NCI-H345 (cell line): ENCODE results near the gene RNF141.

Source experiments
- DNase-seq: peaks from one replicate; lab custom pipeline; 2025; lab: John Stamatoyannopoulos, UW

Gene RNF141

GRCh38 chr11:10480026-10480425, 61.0 kb downstream of the RNF141 start:
- DNase-seq = no peak

- DNase-seq = no peak
These were observed 62.1 kb downstream of the RNF141 start for GRCh38 chr11:10478574-10479550.

- DNase-seq = no peak
These were observed 62.9 kb downstream of the RNF141 start for GRCh38 chr11:10478066-10478465.

- DNase-seq = no peak
These were observed 63.3 kb downstream of the RNF141 start for GRCh38 chr11:10477690-10478046.

GRCh38 chr11:10476927-10477689, 63.9 kb downstream of the RNF141 start:
- DNase-seq = no peak

- no peak for DNase-seq
These were observed 64.6 kb downstream of the RNF141 start for GRCh38 chr11:10476342-10476741.

- DNase-seq = no peak
These were observed 66.4 kb downstream of the RNF141 start for GRCh38 chr11:10474551-10474950.

- DNase-seq = no peak
These were observed 67.6 kb downstream of the RNF141 start for GRCh38 chr11:10473371-10473770.

- DNase-seq = no peak
These were observed 78.2 kb downstream of the RNF141 start for GRCh38 chr11:10462746-10463300.
